ENCODE results near the gene CAPSL.

- no peak for TF ChIP-seq CTCF (IDR thresholded peaks at IDR 0.05; ENCODE audit: low read length)
- no peak for TF ChIP-seq EZH2 (IDR thresholded peaks at IDR 0.05; ENCODE audit: borderline replicate concordance, low read length)
Measured at GRCh38 chr5:35861718-35862117, 76.7 kb downstream of the CAPSL start.
